ENCODE measurements around the gene PLS3.

Gene PLS3

GRCh38 chrX:115560978-115561604 is at the start of gene PLS3:
Gene PLS3, plus strand, starts transcription at chrX:115561174. Its CDS starts 49,077 bp downstream, at chrX:115610251.
- Histone ChIP-seq H3K9me3 (no peaks in the 10 kb centered on the region), H3K27ac (peak within 1 kb of the TSS; percentile 93 to 95), H3K36me3 (no peaks in the 10 kb centered on the region), H3K4me1 (peaks cover 0 to 7% (median 2%) of the 10 kb centered on the region in 4 donors), H3K27me3 (no peaks in the 10 kb centered on the region), H3K4me3 (peak within 1 kb of the TSS; percentile 78 to 84)
- intact Hi-C loops (cut with DNase I; ENCODE audit: low total_unique reads) = no loop called here
- TF ChIP-seq CTCF (IDR thresholded peaks at IDR 0.05) = no peak
- DNase-seq = peak; percentile 82 to 94

- TF ChIP-seq CTCF (IDR thresholded peaks at IDR 0.05) = no peak
Observed at GRCh38 chrX:115518113-115518512, 42.9 kb upstream of the PLS3 start.

GRCh38 chrX:115521741-115522140 is 39.2 kb upstream of the PLS3 start:
- H3K4me3 ChIP-seq = no peak overlapping the region
- H3K27me3 ChIP-seq = no peaks in the 10 kb centered on the region
- no peak for DNase-seq
- peaks cover 0 to 6% (median 0%) of the 10 kb centered on the region in 4 donors for H3K4me1 ChIP-seq
- H3K36me3 ChIP-seq = no peaks in the 10 kb centered on the region
- TF ChIP-seq CTCF (IDR thresholded peaks at IDR 0.05) = no peak
- intact Hi-C loops (cut with DNase I; ENCODE audit: low total_unique reads) = no loop called here
- peak overlapping the region; percentile 11 to 22 for H3K27ac ChIP-seq
- H3K9me3 ChIP-seq = no peaks in the 10 kb centered on the region

More at GRCh38 chrX:115518113-115518512, 42.9 kb upstream of the PLS3 start:
- intact Hi-C loops (cut with DNase I; ENCODE audit: low total_unique reads) = no loop called here
- no peak for DNase-seq
- Histone ChIP-seq H3K36me3 (no peaks in the 10 kb centered on the region), H3K9me3 (no peaks in the 10 kb centered on the region), H3K27me3 (no peaks in the 10 kb centered on the region), H3K4me1 (peaks cover 0 to 6% (median 0%) of the 10 kb centered on the region in 4 donors), H3K4me3 (no peak overlapping the region), H3K27ac (no peak overlapping the region)

GRCh38 chrX:115522952-115523351 is 38.0 kb upstream of the PLS3 start:
- Histone ChIP-seq H3K4me3 (no peak overlapping the region), H3K4me1 (peaks cover 0 to 6% (median 0%) of the 10 kb centered on the region in 4 donors), H3K27ac (no peak overlapping the region), H3K36me3 (no peaks in the 10 kb centered on the region), H3K27me3 (no peaks in the 10 kb centered on the region), H3K9me3 (no peaks in the 10 kb centered on the region)
- intact Hi-C loops (cut with DNase I; ENCODE audit: low total_unique reads) = no loop called here
- TF ChIP-seq CTCF (IDR thresholded peaks at IDR 0.05) = no peak
- DNase-seq = no peak

- no peaks in the 10 kb centered on the region for H3K36me3 ChIP-seq
- no peaks in the 10 kb centered on the region for H3K27me3 ChIP-seq
- TF ChIP-seq CTCF (IDR thresholded peaks at IDR 0.05) = no peak
- H3K27ac ChIP-seq = no peak overlapping the region
- intact Hi-C loops (cut with DNase I; ENCODE audit: low total_unique reads) = no loop called here
- DNase-seq = no peak
- peaks cover 0 to 6% (median 0%) of the 10 kb centered on the region in 4 donors for H3K4me1 ChIP-seq
- no peaks in the 10 kb centered on the region for H3K9me3 ChIP-seq
- H3K4me3 ChIP-seq = no peak overlapping the region
Observed at GRCh38 chrX:115525486-115525885, 35.5 kb upstream of the PLS3 start.
